HG03175 (cell line): ENCODE results near the gene GOSR2.
"Not testable (repeated sequence)": the region's sequence is repeated elsewhere in the genome, so short reads cannot be mapped to it uniquely, and the experiment has no call there.

Experiments
- ATAC-seq: cut with Tn5 transposase; IDR thresholded peaks from one replicate; pipeline ENCODE4 v1.9.1; 2021; ENCODE audit warnings: mild to moderate bottlenecking, moderate library complexity; ENCODE audit not compliant: unreplicated experiment

GOSR2 gene

DNA sequence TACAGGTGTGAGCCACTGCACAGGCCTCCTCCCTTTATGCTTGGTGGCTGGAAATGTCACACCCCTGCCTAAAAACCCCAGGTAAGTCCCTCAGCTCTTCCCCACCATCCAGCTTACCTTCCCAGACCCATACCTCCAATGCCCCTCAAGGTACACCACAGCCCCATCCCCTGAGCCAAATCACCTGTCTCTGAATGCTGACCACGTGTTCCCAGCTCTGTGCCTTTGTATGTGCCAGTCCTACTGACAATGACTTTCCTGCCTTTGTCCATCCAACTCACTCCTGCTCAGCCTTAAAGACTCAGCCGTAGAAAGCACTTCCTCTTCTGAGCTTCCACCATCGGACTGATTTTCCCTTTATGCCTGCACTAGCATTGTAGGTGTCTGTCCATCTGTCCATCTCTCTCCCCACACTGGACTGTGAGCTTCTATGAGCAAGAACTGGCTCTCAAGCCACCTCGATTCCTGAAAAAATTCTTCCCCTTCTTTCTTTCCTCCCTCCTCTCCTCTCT lies 30.7 kb upstream of the GOSR2 start:
- ATAC-seq, result no peak

DNA sequence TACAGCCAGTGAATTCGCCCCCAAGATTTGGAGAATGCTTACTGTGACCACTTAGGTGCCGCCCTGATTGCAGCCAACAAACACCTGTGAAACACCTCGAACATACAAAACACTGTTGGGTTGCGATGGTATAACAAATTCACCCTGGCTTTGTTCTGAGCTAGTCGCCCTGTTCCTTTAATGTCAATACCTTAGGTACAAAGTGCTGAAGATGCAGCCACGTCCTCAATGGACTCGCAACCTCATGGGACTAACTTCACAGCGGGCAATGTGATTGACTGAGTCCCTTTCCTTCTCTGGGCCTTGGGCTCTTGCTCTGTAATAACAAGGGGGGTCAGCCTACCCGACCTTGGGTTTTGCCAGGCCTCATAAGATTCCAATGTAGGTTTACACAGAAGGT lies 28.9 kb upstream of the GOSR2 start:
- no peak for ATAC-seq

DNA sequence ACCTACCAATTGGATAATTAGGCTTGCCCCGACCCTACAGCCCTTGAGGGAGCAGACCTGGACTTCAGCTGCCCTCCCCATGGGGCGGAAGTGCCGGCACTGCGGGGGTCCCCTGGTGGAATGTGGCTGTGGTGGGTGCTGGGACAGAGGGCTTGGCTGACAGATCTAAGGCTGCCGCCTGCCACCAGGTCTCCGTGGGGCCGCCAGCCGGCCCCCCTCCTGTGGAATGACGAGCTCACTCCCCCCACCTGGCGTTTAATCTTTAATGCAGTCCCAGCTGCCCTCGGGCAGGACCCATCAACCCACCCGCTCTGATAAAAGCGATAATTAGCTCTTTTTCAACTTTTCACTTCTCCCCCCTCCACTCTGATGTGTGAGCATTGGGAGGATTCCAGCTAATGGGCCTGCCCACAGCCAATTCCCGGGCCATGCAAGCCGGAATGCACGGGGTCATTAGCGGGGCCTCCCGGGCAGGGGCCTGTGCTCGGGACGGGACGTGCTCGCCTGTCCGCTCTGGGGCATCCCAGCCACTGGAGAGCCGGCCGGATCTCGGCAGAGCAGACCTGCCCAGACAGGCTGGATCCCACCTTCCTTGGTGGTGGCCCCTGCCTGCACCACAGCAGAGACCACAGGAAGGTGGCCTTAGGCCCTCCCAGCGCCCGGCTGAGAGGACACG lies 28.3 kb upstream of the GOSR2 start:
- ATAC-seq, result no peak

DNA sequence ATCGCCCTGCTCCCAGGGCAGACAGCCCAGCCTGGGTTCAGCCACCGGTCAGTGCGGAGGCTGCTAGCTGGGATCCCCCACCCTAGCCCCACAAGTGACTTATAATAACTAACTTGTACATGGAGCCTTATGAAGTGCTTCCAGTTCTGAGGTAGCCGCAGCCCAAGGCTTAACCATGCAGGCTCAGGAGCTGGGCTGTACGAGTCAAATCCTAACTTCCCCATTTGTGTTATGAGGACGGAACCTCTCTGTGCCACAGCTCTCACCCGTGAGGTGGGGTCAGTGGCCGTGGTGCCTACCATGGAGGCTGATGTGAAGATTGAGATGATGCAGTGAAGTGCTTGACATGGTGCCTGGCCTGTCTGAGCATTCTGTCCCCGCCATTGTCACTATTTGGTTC lies 27.8 kb upstream of the GOSR2 start:
- ATAC-seq, result no peak

DNA sequence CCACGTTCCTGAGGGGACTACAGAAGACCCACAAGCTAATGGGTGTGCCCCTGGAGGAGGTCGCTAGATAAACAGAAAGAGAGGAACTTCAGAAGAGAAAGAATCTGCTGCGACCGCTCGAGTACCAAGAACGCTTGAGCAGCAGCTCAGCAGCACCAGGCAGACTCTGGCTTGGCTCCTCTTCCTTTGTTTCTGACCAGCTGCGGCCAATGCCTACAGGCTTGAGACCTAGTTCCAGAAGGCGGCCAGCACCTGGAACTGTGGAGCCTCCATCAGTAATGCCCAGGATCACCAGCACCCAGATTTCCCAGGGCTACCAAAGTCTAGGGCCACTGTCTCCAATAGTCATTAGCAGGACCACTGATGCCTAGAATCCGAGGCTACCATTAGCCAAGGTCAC lies 26.0 kb upstream of the GOSR2 start:
- no peak for ATAC-seq

DNA sequence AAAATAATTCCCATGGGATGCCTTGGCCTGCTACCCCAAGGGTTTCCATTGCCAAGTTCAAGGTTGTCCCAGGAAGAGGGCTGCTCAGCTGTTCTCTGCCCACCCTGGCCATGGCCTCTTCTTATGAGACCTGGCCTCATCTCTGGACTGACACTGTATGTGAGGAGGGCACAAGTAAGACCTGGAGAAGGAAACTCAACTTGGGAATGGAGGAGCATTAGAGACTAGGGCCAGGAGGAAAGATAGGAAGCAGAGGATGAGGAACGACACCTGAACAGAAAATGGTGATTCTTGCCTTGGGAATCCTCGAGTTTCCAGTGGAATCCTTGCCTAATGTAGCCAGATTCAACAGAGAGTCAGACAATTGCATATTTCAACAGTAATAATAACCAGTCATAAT lies 24.6 kb upstream of the GOSR2 start:
- no peak for ATAC-seq

DNA sequence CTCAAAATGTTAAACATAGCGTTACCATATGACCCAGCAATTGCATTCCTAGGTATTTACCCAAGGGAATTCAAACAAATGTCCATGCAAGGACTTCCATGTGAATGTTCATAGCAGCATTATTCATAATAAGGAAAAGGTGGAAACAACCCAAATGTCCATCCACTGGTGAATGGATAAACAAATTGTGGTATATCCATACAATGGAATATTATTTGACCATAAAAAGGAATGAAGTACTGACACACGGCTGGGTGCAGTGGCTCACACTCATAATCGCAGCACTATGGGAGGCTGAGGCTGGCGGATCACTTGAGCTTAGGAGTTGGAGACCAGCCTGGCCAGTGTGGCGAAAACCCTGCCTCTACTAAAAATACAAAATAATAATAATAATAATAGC lies 24.1 kb upstream of the GOSR2 start:
- no peak for ATAC-seq

DNA sequence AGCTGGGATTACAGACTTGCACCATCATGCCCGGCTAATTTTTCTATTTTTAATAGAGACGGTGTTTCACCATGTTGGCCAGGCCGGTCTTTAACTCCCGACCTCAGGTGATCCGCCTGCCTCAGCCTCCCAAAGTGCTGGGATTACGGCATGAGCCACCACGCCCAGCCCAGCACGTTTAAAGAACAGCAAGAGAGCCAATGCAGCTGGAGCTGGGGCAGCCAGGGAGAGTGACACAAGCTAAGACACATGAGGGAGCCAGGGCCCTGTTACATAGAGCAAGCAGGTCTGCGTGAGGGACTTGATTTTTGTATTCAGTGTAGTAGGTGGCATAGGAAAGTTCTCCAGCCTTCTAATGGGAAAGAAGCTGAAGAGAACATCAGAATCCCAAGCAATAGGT lies 21.7 kb upstream of the GOSR2 start:
- no peak for ATAC-seq

DNA sequence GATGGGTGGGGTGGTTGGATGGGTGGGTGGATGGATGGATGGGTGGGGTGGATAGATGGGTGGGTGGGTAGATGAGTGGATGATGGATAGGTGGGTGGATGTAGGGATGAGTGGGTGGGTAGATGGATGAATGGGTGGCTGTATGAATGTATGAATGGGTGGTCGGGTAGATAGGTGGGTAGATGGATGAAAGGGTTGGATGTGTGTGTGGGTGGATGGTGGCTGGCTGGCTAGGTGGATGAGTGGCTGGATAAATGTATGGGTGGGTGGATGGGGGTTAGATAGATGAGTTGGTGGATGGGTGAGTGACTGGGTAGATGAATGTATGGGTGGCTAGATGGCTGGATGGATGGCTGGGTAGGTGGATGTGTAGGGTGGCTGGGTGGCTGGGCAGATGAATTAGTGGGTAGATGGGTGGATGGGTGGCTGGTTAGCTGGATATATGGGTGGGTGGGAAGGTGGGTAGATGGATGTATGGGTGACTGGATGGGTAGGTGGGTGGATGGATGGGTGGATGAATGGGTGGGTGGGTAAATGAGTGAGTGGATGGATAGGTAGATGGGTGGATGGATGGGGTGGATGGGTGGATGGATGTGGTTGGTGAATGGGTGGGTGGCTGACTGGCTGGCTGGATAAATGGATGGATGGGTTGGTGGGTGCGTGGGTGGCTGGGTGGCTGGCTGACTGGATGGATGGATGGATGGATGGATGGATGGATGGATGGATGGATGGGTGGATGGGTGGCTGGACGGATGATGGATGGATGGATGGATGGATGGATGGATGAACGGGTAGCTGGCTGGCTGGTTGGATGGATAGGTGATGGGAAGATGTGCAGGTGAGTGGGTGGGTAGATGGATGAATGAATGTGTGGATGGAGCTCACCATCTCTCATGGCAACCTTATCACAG lies 18.9 kb upstream of the GOSR2 start:
- no peak for ATAC-seq

DNA sequence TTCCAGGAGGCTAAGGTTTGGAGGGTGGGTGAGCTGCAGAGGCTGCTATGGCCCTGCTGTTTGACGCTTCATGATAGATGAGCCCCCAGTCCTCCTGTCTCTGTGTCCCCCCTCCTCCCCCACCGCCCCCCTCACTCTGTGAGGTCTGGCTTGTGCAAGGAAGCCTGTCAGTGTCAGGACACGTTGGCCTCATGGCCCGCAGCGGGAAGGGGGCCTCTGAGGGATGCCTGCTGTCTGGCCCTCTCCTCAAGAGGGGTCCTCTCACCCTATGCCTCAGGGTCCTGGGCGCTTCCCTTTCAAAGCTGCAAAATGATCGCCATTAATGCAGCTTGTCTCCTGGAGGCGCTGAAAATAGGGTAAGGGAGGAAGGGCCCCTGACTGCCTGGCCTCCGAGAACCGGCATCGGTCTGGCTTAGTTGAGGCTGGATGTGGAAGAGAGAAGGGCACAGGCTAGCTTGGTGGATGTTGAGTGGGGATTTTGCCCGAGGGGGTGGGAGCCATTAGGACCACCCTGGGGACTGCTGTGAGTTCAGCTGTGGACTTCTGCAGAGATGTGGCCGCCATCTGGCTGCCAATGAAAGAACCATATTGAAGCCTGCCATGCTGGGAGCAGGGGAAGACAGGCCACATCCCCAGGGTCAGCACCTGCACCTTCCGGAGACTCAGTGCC lies 14.8 kb upstream of the GOSR2 start:
- ATAC-seq, result no peak

DNA sequence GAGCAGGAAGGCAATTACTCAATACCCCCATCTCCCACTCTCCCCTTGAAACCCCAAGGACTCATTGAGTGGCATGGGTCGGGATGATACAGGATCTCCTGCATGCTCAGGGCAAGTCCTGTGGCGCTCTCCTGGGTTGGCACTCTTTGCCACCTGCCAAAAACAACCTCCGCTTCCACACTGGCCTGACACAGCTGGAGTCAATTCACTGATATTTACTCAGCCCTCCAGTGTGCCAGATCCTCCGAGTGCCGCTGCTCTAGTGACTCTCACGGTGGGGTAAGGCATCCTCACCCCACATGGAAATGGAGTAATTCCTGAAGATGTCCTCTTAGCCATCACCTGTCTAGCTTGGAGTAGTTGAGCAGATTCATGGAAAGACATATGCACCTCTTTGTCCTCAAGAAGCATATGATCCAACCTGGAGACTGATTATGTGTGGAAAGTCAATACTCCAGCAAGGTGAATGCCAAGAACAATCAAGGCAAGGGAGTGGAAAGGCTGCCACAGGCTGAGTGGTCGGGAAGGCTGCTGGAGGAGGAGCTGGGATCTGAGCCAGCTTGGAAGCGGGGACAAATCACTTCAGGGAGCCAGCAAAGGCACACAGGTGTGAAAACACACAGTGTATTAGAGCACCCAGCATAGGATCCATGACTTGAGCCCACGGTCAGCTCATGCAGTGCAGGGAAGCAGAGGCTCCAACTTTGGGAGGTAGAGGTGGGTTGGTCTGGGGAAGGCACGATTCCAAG lies 12.6 kb upstream of the GOSR2 start:
- no peak for ATAC-seq

DNA sequence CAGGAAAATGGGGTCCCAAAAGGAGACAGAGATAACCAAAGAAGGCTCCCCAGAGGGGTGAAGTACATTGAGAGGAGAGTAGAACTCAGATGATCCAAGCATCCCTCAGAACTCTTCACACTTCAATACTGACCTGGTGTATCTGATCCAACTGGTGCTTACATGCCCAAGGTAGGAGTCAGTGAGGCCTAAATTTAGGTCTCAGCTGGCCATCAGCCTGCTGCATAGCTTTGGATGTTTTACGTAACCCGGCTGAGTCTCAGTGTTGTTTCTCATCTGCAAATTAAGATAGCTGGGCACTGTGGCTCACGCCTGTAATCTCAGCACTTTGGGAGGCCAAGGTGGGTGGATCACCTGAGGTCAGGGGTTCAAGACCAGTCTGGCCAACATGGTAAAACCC lies 11.6 kb upstream of the GOSR2 start:
- no peak for ATAC-seq

DNA sequence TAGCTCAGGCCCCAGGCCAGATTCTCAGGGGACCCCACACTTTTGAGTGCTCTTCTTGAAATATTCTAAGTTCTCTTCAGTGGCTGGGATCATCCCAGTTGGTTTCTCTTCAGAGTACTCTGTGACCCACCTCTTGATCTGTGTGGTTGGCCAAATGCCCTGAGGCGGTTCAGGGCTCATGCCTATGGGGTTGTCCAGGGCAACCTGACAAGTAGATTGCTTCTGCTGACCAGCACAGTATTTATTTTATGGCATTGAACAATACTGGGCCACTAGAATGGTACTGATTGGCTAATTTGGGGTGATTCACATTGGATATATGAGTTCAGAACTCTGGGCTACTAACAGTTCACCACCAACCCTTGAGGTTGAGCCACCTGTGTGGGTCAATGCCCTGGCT lies 7.4 kb upstream of the GOSR2 start:
- ATAC-seq, result no peak

DNA sequence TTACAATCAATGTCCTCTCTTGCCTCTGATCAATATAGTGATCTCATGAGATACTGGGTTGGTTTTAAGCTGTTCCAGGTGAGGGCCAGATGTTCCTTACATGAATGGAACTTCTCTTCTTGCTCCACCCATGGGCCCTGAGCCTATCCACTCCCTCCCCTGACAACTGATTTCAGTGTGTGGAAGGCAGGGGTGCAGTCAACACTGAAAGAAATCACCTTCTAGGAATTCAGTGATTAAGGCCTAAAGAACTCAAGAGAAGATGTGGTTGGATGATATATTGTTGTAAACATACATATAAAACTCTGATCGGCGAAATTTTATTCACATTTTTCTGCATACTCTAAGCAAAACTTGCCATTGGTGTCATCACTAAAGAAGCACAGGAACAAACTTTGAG lies 6.7 kb upstream of the GOSR2 start:
- no peak for ATAC-seq

DNA sequence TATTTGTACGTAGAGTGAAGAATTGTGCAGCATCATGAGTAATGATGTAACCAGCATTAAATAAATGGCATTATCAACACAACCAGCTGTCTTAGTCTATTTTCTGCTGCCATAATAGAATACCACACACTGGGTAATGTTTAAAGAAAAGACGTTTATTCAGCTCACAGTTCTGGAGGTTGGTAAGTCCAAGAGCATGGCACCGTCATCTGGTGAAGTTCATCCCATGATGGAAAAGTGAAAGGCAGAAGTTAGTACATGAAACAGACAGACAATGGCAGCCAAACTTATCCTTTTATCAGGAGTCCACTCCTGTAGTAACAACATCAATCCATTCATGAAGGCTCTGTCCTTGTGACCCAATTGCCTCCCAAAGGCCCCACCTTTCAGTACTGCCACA lies 6.3 kb upstream of the GOSR2 start:
- ATAC-seq, result no peak

DNA sequence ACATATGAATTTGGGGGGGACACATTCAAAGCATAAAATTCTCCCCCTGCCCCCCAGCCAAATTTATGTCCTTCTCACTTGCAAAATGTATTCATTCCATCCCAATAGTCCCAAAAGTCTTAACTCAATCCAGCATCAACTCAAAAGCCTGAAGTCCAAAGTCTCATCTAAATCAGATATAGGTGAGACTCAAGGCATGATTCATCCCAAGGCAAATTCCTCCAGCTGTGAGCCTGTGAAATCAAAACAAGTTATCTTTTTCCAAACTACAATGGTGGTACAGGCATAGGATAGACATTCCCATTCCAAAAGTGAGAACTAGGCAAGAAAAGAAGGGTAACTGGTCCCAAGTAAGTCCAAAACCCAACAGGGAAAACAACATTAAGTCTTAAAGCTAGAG lies 5.9 kb upstream of the GOSR2 start:
- no peak for ATAC-seq

DNA sequence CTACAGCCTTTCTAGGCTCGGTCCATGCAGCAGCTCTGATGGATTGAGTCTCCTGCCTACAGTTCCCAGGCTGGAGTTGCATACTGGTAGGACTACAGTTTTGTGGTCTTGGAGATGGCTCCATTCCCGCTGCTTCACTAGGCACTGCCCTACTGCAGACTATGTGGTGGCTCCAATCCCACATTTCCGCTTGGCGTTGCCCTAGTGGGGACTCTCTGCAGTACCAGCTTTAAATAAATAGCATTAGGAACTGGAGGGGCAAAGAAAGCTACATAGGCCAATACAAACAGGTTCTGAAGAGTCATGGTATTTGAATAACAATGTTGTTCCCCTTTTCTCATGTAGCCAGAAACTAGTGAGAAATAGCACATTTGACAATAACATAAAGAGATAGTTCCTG lies 5.4 kb upstream of the GOSR2 start:
- no peak for ATAC-seq

DNA sequence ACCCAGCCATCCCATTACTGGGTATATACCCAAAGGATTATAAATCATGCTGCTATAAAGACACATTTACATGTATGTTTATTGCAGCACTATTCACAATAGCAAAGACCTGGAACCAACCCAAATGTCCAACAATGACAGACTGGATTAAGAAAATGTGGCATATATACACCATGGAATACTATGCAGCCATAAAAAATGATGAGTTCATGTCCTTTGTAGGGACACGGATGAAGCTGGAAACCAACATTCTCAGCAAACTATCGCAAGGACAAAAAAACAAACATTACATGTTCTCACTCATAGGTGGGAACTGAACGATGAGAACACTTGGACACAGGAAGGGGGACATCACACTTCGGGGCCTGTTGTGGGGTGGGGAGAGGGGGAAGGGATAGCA lies 998 bp upstream of the GOSR2 start:
- ATAC-seq, result not testable (repeated sequence)

DNA sequence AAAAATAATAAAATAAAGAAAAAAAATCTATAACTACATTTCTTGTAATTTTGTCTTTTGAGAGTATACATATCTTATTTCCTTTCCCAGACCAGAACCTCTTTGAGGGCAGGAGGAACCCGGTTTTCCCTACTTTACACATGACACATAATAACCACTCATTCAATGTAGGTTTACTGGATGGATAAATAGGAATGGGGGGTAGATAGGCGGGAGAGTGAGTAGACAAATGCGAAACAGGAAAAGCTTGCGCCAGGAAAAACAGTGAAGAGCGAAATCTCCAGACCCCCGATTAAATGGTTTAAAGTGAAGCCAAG lies 515 bp upstream of the GOSR2 start:
- no peak for ATAC-seq

DNA sequence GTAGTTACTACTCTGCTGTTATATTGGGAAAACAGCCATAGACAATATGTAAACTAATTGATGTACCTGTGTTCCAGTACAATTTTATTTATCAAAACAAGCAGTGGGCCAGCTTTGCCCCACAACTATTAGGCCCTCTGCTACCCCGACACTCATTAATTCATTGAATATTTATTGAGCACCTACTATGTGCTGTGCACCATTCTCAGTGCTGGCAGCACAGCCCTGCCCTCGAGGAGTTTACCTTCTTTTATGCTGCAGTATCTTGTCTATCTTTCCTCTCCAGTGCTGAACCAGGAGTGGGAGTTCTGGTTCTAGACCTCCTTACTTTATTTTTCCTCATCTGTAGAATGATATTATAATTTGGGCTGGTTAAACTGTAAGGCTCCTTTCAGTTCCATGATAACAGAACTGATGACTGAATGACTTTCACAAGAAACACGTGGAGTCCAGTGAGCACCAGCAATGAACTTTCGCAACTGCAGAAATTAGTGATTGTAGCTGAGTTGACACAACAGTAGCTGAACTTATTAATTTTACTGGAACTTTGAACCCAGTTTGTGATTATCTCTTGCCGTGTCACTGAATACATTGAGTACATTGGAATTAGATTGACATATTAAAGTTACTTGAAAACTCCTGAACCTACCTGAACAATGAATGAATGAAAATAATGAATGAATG lies 2.4 kb downstream of the GOSR2 start:
- ATAC-seq, result no peak
